Right cardiac atrium (tissue), 5 donors: ENCODE results near the gene PTPN6. TPM values are rescaled to one million over a fixed set of nuclear protein-coding genes. Genes with fewer than 3 reads are reported as not detected.

Experiments
- ATAC-seq, 2 donors: fragments of 200-7000 bp; cut with Tn5 transposase; one replicate each; pipeline versions ENCODE4 v1.8.0 to v1.9.1; 2020; ENCODE audit warnings: moderate library complexity in 2 of 2, mild to moderate bottlenecking in 1 of 2
- DNase-seq, 3 donors: peaks; one replicate each; pipeline ENCODE4 v3.0.0-alpha.2; 2020
- H3K27ac ChIP-seq: one replicate; pipeline ENCODE4 v1.5.1; 2013; ENCODE audit warnings: mild to moderate bottlenecking, low read length, control low read depth, moderate library complexity
- H3K27me3 ChIP-seq: one replicate; pipeline ENCODE4 v1.6.1; 2013; ENCODE audit not compliant: control insufficient read depth, insufficient read depth
- H3K4me1 ChIP-seq: one replicate; pipeline ENCODE4 v1.6.1; 2013; ENCODE audit warnings: low read length; ENCODE audit not compliant: control insufficient read depth, insufficient read depth
- H3K4me3 ChIP-seq: one replicate; pipeline ENCODE4 v1.5.1; 2013; ENCODE audit warnings: low read length, control low read depth
- H3K9me3 ChIP-seq: one replicate; pipeline ENCODE4 v1.6.1; 2013; ENCODE audit warnings: low read length; ENCODE audit not compliant: control insufficient read depth
- WGBS: extraction: QIAGEN DNeasy Blood & Tissue Kit; methylation state at CpG from one replicate; pipeline ENCODE4 v1.1.7; 2013; 5-methylcytosine and 5-hydroxymethylcytosine counted together
- intact Hi-C, 4 donors: fragments of 100-400 bp; cut with DNase I; formaldehyde crosslinking; loops; one replicate each; pipeline versions ENCODE4 v1.11.0 to v1.14.0; 2022 to 2023
- polyA plus RNA-seq: library from polyadenylated mRNA; stranded (reverse); fragments of 200-250 nt; gene quantifications from one replicate; pipeline ENCODE4 v1.2.3, GENCODE V29; 2013
- total RNA-seq, 4 donors: library from RNA; stranded (reverse); fragmentation: NEBNext Ultra II Directional; extraction: Animal tissue kit (Norgen Biotek cat#: 25700); gene quantifications; one replicate each; pipeline ENCODE4 v1.2.1, GENCODE V29; 2021
- donor health status: healthy with polysubstance abuse.
- donor health status: DM: no; HTN: yes; CAD: no.
- donor health status: DM: no; HTN: no; CAD: no.
- donor health status: DM: no; HTN: yes; CAD: no; lungs with severe emphysema.
- donor health status: DM: yes; HTN: yes; CAD: no.

Gene PTPN6
- total and polyA plus RNA-seq, 5 donors: 5.9 to 12.1 (median 8.2) TPM

- under 1% methylated on average over 13 of the region's 13 CpGs for WGBS
- Histone ChIP-seq H3K4me1 (peaks cover 1% of the 10 kb centered on the region), H3K27me3 (no peaks in the 10 kb centered on the region), H3K4me3 (peak overlapping the region; percentile 35), H3K9me3 (no peaks in the 10 kb centered on the region), H3K27ac (peak overlapping the region; percentile 97)
- ATAC-seq (peak; percentile 62 to 64), DNase-seq (peak; percentile 79 to 90 (median 88))
- intact Hi-C loops: loop anchor here in 1 of 4 donors (10.0 kb wide), 1 partner anchor 171 kb away; no protein-coding TSS in a partner anchor
These were observed 7.8 kb upstream of the PTPN6 start for GRCh38 chr12:6943389-6943721.

GRCh38 chr12:6943722-6944380 is 7.3 kb upstream of the PTPN6 start, which contains the start of the genes C12orf57 and RNU7-1:
C12orf57 (plus strand) TSS chr12:6944022; CDS start chr12:6944122, 100 bp downstream.
RNU7-1 (plus strand) TSS chr12:6943816.
- intact Hi-C loops: loop anchor here in 2 of 4 donors (2.0 to 10.0 kb wide), 3 partner anchors 17 to 171 kb away; partner anchors contain the start of gene ATN1 (in 1 of the 2)

DNA sequence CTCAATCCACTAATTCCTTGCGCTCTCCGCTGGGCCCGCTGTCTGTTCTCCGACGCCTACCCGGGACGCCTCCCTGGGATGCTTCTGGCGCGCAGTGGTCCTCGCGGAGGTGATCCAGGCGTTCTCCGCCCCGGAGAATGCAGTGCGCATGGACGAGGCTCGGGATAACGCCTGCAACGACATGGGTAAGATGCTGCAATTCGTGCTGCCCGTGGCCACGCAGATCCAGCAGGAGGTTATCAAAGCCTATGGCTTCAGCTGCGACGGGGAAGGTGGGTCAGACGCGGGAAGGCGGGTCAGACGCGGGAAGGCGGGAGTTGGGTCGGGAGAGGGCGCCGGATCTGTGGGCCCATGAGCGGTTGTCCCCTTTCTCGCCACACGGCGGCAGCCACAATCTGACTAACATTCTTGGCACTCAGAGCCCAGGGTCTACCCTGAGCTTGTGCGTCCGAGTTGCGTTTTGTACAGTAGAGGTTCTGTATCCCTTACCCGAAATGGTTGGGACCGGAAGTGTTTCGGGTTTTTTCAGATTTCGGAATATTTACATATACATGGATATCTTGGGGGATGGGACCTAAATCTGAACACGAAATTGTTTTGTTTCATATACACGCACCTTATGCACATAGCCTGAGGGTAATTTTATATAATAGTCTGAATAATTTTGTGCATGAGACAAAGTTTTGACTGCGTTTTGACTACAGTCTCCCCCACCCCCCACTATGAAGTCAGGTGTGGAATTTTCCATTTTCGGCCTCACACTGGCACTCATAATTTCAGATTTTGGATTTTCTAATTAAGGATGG is 6.6 kb upstream of the PTPN6 start:
- H3K4me1 ChIP-seq: no peaks in the 10 kb centered on the region
- intact Hi-C loops: loop anchor here in 3 of 4 donors (2.0 to 10.0 kb wide), 4 partner anchors 18 to 170 kb away; partner anchors contain the start of gene ATN1 (in 1 of the 3)
- ATAC-seq (peak; percentile 78 to 79), DNase-seq (peak; percentile 93 to 97 (median 97))
- peak overlapping the region; percentile 35 for H3K4me3 ChIP-seq
- H3K27me3 ChIP-seq: no peaks in the 10 kb centered on the region
- peak overlapping the region; percentile 96 for H3K27ac ChIP-seq
- H3K9me3 ChIP-seq: no peaks in the 10 kb centered on the region
- 3% methylated on average over 48 of the region's 48 CpGs for WGBS

More at GRCh38 chr12:6943722-6944380, 7.3 kb upstream of the PTPN6 start, which contains the start of the genes C12orf57 and RNU7-1:
- ATAC-seq: peak; percentile 69 to 75
- Histone ChIP-seq H3K27ac (peak within 1 kb of the TSS; percentile 97), H3K9me3 (no peaks in the 10 kb centered on the region), H3K4me3 (peak within 1 kb of the TSS; percentile 35), H3K27me3 (no peaks in the 10 kb centered on the region), H3K4me1 (no peaks in the 10 kb centered on the region)
- WGBS: under 1% methylated on average over 31 of the region's 31 CpGs
- peak; percentile 86 to 93 (median 90) for DNase-seq

DNA sequence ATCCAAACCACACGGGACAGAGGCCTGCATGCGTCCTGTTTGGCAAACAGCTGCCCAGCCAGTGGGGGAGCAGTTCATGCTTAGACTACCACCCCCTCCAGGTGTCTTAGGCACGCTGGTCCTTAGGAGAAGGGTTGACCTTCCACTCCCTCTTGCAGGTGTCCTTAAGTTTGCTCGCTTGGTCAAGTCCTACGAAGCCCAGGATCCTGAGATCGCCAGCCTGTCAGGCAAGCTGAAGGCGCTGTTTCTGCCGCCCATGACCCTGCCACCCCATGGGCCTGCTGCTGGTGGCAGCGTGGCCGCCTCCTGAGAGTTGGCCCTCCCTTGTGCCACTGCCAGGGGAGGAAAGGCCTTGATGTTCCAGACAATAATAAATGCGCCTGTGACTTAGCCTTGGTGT is 5.5 kb upstream of the PTPN6 start:
- Histone ChIP-seq H3K4me3 (no peak overlapping the region), H3K27me3 (no peaks in the 10 kb centered on the region), H3K4me1 (no peaks in the 10 kb centered on the region), H3K9me3 (no peaks in the 10 kb centered on the region), H3K27ac (no peak overlapping the region)
- 79% methylated on average over 11 of the region's 11 CpGs for WGBS
- intact Hi-C loops: loop anchor here in 3 of 4 donors (2.0 to 10.0 kb wide), 4 partner anchors 19 to 169 kb away; partner anchors contain the start of gene ATN1 (in 1 of the 3)
- ATAC-seq: no peak
- DNase-seq: peak; percentile 24 to 64 (median 58)

DNA sequence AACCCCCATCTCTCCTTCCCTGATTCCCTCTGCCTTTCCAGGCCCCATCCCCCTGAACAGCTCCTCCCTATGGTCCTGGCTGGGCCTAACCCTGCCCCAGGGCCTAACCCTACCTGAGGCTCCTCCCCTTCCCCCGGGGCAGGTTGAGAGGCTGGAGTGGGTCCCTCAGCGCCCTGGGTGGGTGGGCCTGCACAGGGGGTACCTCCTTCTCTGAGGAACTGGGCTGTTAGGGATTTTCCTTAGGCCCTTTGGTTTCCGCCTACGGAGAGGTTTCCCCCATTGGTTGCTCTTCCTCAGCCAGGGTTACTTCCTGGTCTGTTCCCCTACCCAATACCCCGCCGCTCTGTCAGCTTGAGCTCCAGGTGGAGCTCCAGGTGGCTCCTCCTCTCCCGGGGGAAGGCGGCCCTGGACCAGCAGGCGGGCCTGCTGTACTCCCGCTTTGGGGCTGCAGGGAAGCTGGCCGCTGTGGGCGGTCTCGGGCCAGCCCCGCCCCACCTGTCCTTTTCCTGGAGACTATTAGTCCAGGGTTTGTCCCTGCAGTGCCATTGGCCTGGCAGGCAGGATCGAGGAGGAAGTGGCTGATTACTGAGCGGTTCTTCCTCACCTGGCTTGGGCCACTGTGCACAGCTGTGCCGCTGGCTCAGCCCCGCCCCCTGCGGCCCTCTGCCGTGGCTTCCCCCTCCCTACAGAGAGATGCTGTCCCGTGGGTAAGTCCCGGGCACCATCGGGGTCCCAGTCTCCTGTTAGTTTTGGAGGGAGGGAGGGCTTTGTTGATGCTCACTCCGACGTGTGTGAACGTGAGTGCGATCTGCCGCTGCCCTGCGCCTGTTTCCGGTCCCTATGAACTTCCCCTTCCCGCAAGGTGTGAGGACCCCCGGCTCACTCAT is 4.9 kb upstream of the PTPN6 start:
- H3K27ac ChIP-seq: no peak overlapping the region
- DNase-seq: peak; percentile 57 to 77 (median 75)
- H3K9me3 ChIP-seq: no peaks in the 10 kb centered on the region
- H3K4me3 ChIP-seq: no peak overlapping the region
- ATAC-seq: no peak
- H3K27me3 ChIP-seq: no peaks in the 10 kb centered on the region
- WGBS: 36% methylated on average over 32 of the region's 32 CpGs
- no peaks in the 10 kb centered on the region for H3K4me1 ChIP-seq
- intact Hi-C loops: loop anchor here in 2 of 4 donors (5.0 to 10.0 kb wide), 2 partner anchors 166 to 169 kb away; no protein-coding TSS in a partner anchor

DNA sequence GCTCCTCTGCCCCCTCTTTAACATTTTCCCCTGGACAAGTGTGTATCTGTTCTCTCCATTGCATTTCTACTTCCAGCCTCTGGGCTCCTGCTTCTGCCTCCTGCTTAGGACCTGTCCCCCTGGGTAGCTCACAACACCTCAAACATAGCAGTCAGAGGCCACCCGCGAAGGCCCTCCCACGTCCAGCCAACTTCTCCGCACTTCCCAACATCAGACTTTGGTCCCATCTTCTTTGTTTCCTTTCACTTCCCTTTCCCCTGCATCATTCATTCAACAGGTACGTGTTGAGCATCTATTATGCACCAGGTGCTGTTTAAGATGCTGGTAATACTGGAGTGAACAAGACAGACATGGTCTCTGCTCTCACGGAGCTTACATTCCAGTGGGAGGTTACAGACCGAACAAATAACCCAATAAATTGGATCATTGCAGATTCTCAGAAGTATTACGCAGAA is 4.2 kb upstream of the PTPN6 start:
- Histone ChIP-seq H3K27ac (no peak overlapping the region), H3K4me3 (no peak overlapping the region), H3K27me3 (no peaks in the 10 kb centered on the region), H3K4me1 (no peaks in the 10 kb centered on the region), H3K9me3 (no peaks in the 10 kb centered on the region)
- WGBS: 71% methylated on average over 8 of the region's 8 CpGs
- intact Hi-C loops: loop anchor here in 2 of 4 donors (5.0 to 10.0 kb wide), 2 partner anchors 165 to 168 kb away; no protein-coding TSS in a partner anchor
- no peak for ATAC-seq
- peak in 2 of 3 donors; percentile 11 to 40 for DNase-seq

- intact Hi-C loops: loop anchor here in 2 of 4 donors (5.0 to 10.0 kb wide), 2 partner anchors 165 to 167 kb away; no protein-coding TSS in a partner anchor
- Histone ChIP-seq H3K27me3 (no peaks in the 10 kb centered on the region), H3K4me1 (no peaks in the 10 kb centered on the region), H3K9me3 (no peaks in the 10 kb centered on the region), H3K4me3 (no peak overlapping the region), H3K27ac (no peak overlapping the region)
- ATAC-seq (no peak), DNase-seq (no peak)
- 87% methylated on average over 8 of the region's 8 CpGs for WGBS
These were observed 3.5 kb upstream of the PTPN6 start for GRCh38 chr12:6947615-6948014.

DNA sequence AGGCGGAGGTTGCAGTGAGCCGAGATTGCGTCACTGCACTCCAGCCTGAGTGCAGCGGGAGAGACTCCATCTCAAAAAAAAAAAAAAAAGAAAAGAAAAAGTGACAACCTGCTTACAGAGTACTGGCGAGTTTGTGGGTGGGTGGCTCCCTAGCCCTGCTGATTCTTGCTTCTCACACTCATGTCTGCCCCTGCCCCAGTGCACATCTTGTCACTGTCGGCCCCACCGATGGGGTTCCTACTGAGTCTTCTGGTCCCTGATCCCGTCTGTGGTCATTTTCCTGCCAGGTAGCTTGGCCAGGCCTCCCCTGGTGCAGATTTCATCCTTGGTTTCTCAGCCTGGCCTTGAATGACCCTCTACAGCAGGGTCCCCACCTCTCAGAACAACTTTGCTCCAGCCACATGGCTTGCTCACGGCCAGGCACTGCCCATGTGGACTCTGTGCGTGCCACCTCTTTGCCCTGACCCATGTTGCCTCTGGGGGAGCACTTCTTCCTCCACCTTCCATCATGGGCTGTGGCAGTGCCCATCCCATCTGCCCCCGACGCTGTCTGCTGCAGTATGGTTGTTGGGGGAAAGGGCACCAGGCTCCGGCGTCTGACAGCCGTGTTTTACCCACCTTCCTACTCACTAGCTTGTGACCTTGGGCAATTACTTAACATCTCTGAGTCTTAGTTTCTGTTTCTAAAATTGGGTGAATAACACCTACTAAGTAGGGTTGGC is 2.1 kb upstream of the PTPN6 start:
- no peak overlapping the region for H3K27ac ChIP-seq

GRCh38 chr12:6950401-6950801 is 755 bp upstream of the PTPN6 start:
- Histone ChIP-seq H3K4me1 (no peaks in the 10 kb centered on the region), H3K27ac (no peak overlapping the region), H3K4me3 (no peak overlapping the region), H3K27me3 (no peaks in the 10 kb centered on the region), H3K9me3 (no peaks in the 10 kb centered on the region)
- intact Hi-C loops: loop anchor here in 1 of 4 donors (10.0 kb wide), 1 partner anchor 154 kb away; the partner anchor contains the start of gene C1RL
- DNase-seq (no peak), ATAC-seq (no peak)
- 79% methylated on average over 1 of the region's 1 CpG for WGBS

More for the DNA sequence above, 2.1 kb upstream of the PTPN6 start:
- Histone ChIP-seq H3K4me1 (no peaks in the 10 kb centered on the region), H3K4me3 (no peak overlapping the region), H3K27me3 (no peaks in the 10 kb centered on the region), H3K9me3 (no peaks in the 10 kb centered on the region)
- intact Hi-C loops: loop anchor here in 2 of 4 donors (5.0 to 10.0 kb wide), 2 partner anchors 163 to 166 kb away; no protein-coding TSS in a partner anchor
- DNase-seq: peak in 2 of 3 donors; percentile 24 to 42
- no peak for ATAC-seq
- WGBS: 79% methylated on average over 15 of the region's 15 CpGs
